Fibroblast of villous mesenchyme (primary cell): ENCODE measurements around the gene MARF1. TPM values are rescaled to one million over a fixed set of nuclear protein-coding genes. Genes with fewer than 3 reads are reported as not detected.
"Not testable (repeated sequence)": the region's sequence is repeated elsewhere in the genome, so short reads cannot be mapped to it uniquely, and the experiment has no call there.

ENCODE experiments used
- DNase-seq: peaks from one replicate; pipeline ENCODE4 v3.0.0-alpha.2; 2010; ENCODE audit warnings: low read depth
- H3K4me3 ChIP-seq: 2 replicates; pipeline ENCODE4 v1.5.1; 2011; ENCODE audit warnings: low read depth, mild to moderate bottlenecking, low read length
- CTCF ChIP-seq: IDR thresholded peaks from 2 replicates; pipeline ENCODE4 v1.5.1; 2012; ENCODE audit warnings: low read depth, mild to moderate bottlenecking, low read length; ENCODE audit not compliant: insufficient read depth
- total RNA-seq: library from RNA; depleted of rRNA; stranded (reverse); fragments of >200 nt; gene quantifications from 2 replicates; pipeline ENCODE4 v1.2.3, GENCODE V29; 2012

The MARF1 gene
- total RNA-seq, 1 donor = 14.7 TPM

- no peak for DNase-seq
- no peak overlapping the region for H3K4me3 ChIP-seq
- TF ChIP-seq CTCF = no peak
Observed at GRCh38 chr16:15575293-15576049, 67.5 kb downstream of the MARF1 start.

- no peak for DNase-seq
Observed at GRCh38 chr16:15574614-15574948, 68.4 kb downstream of the MARF1 start.

GRCh38 chr16:15573896-15574613 lies 68.9 kb downstream of the MARF1 start:
- H3K4me3 ChIP-seq, DNase-seq: not testable (repeated sequence)

More at GRCh38 chr16:15574614-15574948, 68.4 kb downstream of the MARF1 start:
- no peak for TF ChIP-seq CTCF
- H3K4me3 ChIP-seq = no peak overlapping the region

- no peak for DNase-seq
- no peak for TF ChIP-seq CTCF
- no peak overlapping the region for H3K4me3 ChIP-seq
Observed at GRCh38 chr16:15573274-15573895, 69.6 kb downstream of the MARF1 start.

GRCh38 chr16:15572329-15573001 lies 70.5 kb downstream of the MARF1 start:
- no peak for TF ChIP-seq CTCF
- H3K4me3 ChIP-seq = no peak overlapping the region
- peak; percentile 90 for DNase-seq

- TF ChIP-seq CTCF = no peak
- H3K4me3 ChIP-seq = no peak overlapping the region
Observed at GRCh38 chr16:15571557-15571956, 71.4 kb downstream of the MARF1 start.

GRCh38 chr16:15570666-15571065 lies 72.3 kb downstream of the MARF1 start:
- not testable (repeated sequence) for H3K4me3 ChIP-seq, DNase-seq

More at GRCh38 chr16:15571557-15571956, 71.4 kb downstream of the MARF1 start:
- no peak for DNase-seq
